ENCODE results near the gene BTF3L4. TPM values are rescaled to one million over a fixed set of nuclear protein-coding genes. Genes with fewer than 3 reads are reported as not detected.

The BTF3L4 gene
- 36.9 and 46.0 TPM in 2 replicates for total RNA-seq

GRCh38 chr1:52056163-52056936, at the start of gene BTF3L4:
Gene BTF3L4 (plus strand): TSS chr1:52056295. CDS start chr1:52059848, 3,553 bp downstream.

GRCh38 chr1:52033190-52034049, 22.7 kb upstream of the BTF3L4 start, which contains the start of gene KTI12:
Gene KTI12 (minus strand): TSS chr1:52033810. CDS start chr1:52033761, 49 bp downstream.

DNA sequence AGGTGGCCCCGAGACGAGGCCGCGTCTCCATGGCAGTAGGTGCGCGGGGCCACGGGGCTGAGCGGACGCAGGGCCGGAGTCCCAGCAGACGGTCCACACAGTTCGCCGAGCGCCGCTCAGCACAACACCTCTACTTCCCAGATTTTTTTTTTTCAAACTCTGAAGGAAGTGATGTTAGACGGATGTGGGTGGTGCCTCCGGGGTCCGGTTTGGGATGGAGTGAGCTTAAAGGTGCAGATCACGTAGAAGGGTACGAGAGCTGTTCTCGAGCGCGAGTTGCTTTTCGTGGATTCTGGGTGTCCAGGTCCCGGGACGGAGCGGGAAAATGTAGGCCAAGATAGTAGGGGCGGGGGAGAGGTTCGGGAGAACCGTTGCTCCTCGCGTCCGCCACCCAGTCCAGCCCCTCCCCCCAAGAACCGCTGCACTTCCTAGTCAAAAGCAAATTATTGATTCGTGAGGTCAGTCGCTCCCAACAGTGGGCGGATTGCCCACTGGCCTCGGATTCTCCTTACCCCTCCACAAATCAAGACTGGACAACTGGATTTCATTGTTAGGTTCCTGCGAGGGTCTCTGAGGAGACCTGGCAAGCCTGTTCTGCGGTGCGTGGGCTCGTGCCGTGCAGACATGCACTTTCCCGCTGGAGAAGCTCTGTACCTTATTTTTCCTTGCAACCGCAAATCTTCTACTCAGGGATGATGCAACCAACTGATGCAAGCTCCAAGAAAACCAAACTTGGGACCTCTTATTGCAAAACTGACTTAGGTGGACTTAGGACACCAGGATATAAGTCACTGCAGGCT, 829 bp upstream of the BTF3L4 start, which contains the start of gene TXNDC12:
Gene TXNDC12 (minus strand): TSS at position 126 of the 800 bp plus-strand sequence. CDS start 95 bp downstream, at position 31.

Other genes starting within 250 kb of the BTF3L4 start
- gene NRDC, start 177.6 kb upstream of the BTF3L4 start, total RNA-seq, result 40.7 and 51.8 TPM in 2 replicates
- 0.11 and 0.39 TPM in 2 replicates for gene RAB3B, start 65.6 kb upstream of the BTF3L4 start, total RNA-seq
- gene KTI12, start 22.5 kb upstream of the BTF3L4 start, total RNA-seq, result 9.8 and 11.7 TPM in 2 replicates
- 29.1 and 29.8 TPM in 2 replicates for gene TXNDC12, start 1.1 kb upstream of the BTF3L4 start, total RNA-seq
- gene ZFYVE9, start 85.8 kb downstream of the BTF3L4 start, total RNA-seq, result 29.6 and 30.6 TPM in 2 replicates

All from placental epithelial cell (primary cell).